Left ventricle myocardium inferior (tissue), 1 donor: Measurements from ENCODE around the gene SRRM1. TPM values are rescaled to one million over a fixed set of nuclear protein-coding genes. Genes with fewer than 3 reads are reported as not detected.
A peak's percentile ranks its signal among the peaks of the same experiment; 100 is the strongest.

ENCODE experiments used
- DNase-seq: peaks from one replicate; pipeline ENCODE4 v3.0.0-alpha.2; 2020
- H3K27ac ChIP-seq: fragments of 200-600 bp; replicated peaks from 2 replicates; pipeline ENCODE4 v1.8.0; 2021
- H3K27me3 ChIP-seq: fragments of 200-600 bp; 2 replicates; pipeline ENCODE4 v1.8.0; 2021; ENCODE audit warnings: low read depth
- H3K36me3 ChIP-seq: fragments of 200-600 bp; 2 replicates; pipeline ENCODE4 v1.8.0; 2021
- H3K4me1 ChIP-seq: fragments of 200-600 bp; 2 replicates; pipeline ENCODE4 v1.8.0; 2021
- H3K4me3 ChIP-seq: fragments of 200-600 bp; 2 replicates; pipeline ENCODE4 v1.8.0; 2021; ENCODE audit warnings: mild to moderate bottlenecking, moderate library complexity
- H3K9me3 ChIP-seq: fragments of 200-600 bp; replicated peaks from 2 replicates; pipeline ENCODE4 v1.8.0; 2021
- intact Hi-C: fragments of 100-400 bp; cut with micrococcal nuclease; formaldehyde crosslinking; loops from one replicate; pipeline ENCODE4 v1.11.0; 2022
- long read RNA-seq: library from polyadenylated mRNA; unstranded; transcript quantifications from one replicate; pipeline ENCODE4 v2.0.0, GENCODE V29; 2021
- total RNA-seq: library from RNA; stranded (reverse); fragmentation: NEBNext Ultra II Directional; extraction: Animal tissue kit (Norgen Biotek cat#: 25700); gene quantifications from one replicate; pipeline ENCODE4 v1.2.1, GENCODE V29; 2021
- TF ChIP-seq, protein P1 (sequence below): fragments of 200-600 bp; IDR thresholded peaks from 2 replicates; pipeline ENCODE4 v1.8.0; 2021; ENCODE audit warnings: antibody characterized with exemption, mild to moderate bottlenecking, borderline replicate concordance
- donor health status: DM: no; HTN: yes; CAD: no; lungs with severe emphysema.

The SRRM1 gene, protein sequence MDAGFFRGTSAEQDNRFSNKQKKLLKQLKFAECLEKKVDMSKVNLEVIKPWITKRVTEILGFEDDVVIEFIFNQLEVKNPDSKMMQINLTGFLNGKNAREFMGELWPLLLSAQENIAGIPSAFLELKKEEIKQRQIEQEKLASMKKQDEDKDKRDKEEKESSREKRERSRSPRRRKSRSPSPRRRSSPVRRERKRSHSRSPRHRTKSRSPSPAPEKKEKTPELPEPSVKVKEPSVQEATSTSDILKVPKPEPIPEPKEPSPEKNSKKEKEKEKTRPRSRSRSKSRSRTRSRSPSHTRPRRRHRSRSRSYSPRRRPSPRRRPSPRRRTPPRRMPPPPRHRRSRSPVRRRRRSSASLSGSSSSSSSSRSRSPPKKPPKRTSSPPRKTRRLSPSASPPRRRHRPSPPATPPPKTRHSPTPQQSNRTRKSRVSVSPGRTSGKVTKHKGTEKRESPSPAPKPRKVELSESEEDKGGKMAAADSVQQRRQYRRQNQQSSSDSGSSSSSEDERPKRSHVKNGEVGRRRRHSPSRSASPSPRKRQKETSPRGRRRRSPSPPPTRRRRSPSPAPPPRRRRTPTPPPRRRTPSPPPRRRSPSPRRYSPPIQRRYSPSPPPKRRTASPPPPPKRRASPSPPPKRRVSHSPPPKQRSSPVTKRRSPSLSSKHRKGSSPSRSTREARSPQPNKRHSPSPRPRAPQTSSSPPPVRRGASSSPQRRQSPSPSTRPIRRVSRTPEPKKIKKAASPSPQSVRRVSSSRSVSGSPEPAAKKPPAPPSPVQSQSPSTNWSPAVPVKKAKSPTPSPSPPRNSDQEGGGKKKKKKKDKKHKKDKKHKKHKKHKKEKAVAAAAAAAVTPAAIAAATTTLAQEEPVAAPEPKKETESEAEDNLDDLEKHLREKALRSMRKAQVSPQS
- total RNA-seq = 60.8 TPM
- long read RNA-seq, full-length matches to known transcripts = 7 of 61 reads
- long read RNA-seq, partial matches to known transcripts = 23 of 61 reads
- long read RNA-seq, other reads (novel, unspliced or antisense) = 31 of 61 reads

DNA sequence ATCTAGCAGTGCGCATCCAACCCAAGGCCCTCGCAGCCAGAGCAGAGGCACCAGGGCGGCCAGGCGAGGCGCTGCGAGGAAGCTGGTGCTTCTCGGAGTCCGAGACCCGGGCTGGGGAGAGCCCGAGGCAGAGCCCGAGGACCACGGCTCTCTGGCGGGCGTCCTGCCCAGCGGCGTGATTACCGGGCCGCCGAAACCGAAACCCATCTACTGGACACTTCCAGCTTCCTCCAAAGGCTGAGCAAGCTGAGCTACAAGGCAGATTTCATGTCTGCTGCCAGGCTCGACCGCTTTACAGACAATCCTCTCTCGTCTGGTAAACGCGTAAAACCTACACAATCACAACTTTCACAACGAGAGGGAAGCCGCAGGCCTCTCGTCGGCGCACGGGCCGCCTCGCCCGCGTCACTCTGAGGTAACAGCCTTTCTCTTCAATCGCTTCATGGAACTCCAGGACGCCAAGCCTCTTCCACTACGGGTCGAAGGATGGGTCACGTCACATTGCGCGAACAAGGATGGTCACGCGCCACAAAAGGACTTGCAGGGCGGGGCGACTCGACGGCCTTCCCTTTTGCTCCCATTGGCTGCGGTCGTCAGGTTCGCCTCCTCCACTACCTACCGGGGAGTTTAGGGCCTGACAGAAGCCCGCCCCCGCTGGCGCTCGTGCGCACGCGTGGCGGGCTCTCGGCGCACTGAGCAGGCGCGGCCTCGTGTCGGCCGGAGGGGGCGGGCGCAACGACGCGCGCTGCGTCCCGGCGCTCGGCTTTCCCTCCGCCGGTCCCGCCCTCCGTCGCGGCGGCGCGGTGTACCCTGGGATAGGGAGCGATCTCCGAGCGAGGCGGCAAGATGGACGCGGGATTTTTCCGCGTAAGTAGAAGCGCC lies at the start of gene SRRM1:
SRRM1 (plus strand) TSS at position 822 of the 882 bp plus-strand sequence; CDS start at position 847, 25 bp downstream.
- TF ChIP-seq, protein P1, sequence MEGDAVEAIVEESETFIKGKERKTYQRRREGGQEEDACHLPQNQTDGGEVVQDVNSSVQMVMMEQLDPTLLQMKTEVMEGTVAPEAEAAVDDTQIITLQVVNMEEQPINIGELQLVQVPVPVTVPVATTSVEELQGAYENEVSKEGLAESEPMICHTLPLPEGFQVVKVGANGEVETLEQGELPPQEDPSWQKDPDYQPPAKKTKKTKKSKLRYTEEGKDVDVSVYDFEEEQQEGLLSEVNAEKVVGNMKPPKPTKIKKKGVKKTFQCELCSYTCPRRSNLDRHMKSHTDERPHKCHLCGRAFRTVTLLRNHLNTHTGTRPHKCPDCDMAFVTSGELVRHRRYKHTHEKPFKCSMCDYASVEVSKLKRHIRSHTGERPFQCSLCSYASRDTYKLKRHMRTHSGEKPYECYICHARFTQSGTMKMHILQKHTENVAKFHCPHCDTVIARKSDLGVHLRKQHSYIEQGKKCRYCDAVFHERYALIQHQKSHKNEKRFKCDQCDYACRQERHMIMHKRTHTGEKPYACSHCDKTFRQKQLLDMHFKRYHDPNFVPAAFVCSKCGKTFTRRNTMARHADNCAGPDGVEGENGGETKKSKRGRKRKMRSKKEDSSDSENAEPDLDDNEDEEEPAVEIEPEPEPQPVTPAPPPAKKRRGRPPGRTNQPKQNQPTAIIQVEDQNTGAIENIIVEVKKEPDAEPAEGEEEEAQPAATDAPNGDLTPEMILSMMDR = no peak
- Histone ChIP-seq H3K27ac (peak within 1 kb of the TSS; percentile 99), H3K4me1 (peaks cover 45% of the 10 kb centered on the region), H3K27me3 (no peaks in the 10 kb centered on the region), H3K4me3 (peak within 1 kb of the TSS; percentile 96), H3K9me3 (no peaks in the 10 kb centered on the region), H3K36me3 (peaks cover 20% of the 10 kb centered on the region)
- DNase-seq = peak; percentile 99
- intact Hi-C loops = no loop called here

DNA sequence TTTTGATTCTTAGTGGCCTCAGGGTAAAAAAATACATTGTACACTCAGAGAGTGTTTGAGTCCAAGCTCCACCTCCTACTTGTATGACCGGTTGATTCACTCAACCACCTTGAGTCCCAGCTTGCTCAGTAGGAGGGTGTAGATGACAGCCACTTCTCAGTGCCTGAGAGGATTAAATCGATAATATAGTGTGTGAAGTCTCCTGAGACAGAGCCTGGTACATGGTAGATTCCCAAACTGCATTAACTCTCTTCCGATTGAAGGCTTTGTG lies 48.8 kb upstream of the SRRM1 start:
- no peak overlapping the region for H3K4me3 ChIP-seq
- peaks cover 34% of the 10 kb centered on the region for H3K27me3 ChIP-seq
- DNase-seq = no peak
- no peaks in the 10 kb centered on the region for H3K36me3 ChIP-seq
- no peaks in the 10 kb centered on the region for H3K4me1 ChIP-seq
- no peak overlapping the region for H3K27ac ChIP-seq
- no peaks in the 10 kb centered on the region for H3K9me3 ChIP-seq
- TF ChIP-seq, protein P1 = no peak
- intact Hi-C loops = no loop called here

DNA sequence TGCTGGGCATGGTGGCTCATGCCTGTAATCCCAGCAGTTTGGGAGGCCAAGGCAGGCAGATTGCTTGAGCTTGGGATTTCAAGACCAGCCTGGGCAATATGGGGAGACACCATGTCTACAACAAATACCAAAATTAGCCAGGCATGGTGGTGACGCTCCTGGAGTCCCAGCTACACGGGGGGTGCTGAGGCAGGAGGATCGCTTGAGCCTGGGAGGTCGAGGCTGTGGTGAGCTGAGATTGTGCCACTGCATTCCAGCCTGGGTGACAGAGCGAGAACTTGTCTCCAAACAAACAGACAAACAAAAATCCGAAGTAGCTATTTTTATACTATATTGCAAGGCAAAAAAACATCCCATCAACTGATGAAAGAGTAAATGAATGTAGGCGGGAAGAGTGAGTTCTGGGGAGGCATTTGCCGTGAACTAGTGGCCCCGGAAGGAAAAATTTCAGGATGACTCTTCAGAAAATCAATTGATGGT lies 46.7 kb upstream of the SRRM1 start:
- Histone ChIP-seq H3K4me1 (no peaks in the 10 kb centered on the region), H3K36me3 (no peaks in the 10 kb centered on the region), H3K27ac (no peak overlapping the region), H3K4me3 (no peak overlapping the region), H3K27me3 (peaks cover 46% of the 10 kb centered on the region), H3K9me3 (no peaks in the 10 kb centered on the region)
- TF ChIP-seq, protein P1 = no peak
- DNase-seq = no peak
- intact Hi-C loops = no loop called here

DNA sequence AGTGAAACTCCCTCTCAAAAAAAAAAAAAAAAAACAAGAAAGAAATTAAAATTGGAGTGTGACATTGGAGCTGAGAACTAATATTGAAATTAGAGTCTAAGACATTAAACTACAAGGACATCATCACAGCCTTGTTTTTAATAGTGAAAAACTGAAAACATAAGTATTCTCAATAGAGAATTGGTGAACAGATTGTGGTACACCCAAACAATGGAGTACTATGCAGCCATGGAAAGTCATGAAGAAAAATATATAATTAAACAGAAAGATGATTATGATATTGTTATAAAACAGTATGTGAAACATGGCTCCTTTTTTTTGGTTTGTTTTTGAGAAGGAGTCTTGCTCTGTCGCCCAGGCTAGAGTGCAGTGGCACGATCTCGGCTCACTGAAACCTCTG lies 43.8 kb upstream of the SRRM1 start:
- no peaks in the 10 kb centered on the region for H3K9me3 ChIP-seq
- no peaks in the 10 kb centered on the region for H3K4me1 ChIP-seq
- no peaks in the 10 kb centered on the region for H3K36me3 ChIP-seq
- DNase-seq = no peak
- no peak overlapping the region for H3K27ac ChIP-seq
- no peak overlapping the region for H3K4me3 ChIP-seq
- intact Hi-C loops = no loop called here
- peaks cover 42% of the 10 kb centered on the region for H3K27me3 ChIP-seq
- TF ChIP-seq, protein P1 = no peak

DNA sequence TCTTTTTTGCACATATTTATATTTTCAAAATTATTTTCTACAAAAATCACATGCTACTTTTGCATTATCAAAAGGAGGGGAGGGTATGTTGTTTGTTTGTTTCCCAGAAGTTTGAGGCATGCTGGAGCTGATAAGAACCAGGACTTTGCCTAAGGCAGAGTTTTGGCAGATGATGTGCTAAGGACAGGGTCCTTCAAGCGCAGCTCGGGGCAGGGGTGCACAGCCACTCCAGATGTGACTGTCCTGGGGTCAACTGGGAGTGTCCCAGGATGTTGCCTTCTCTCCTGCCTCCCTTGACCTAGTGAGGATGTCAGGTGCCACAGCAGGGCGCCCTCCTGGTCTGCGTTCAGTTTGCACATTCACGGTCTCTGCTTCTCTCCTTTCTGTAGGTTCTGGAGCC lies 42.6 kb upstream of the SRRM1 start:
- Histone ChIP-seq H3K9me3 (no peaks in the 10 kb centered on the region), H3K36me3 (no peaks in the 10 kb centered on the region), H3K27ac (no peak overlapping the region), H3K27me3 (peaks cover 33% of the 10 kb centered on the region), H3K4me1 (no peaks in the 10 kb centered on the region), H3K4me3 (no peak overlapping the region)
- TF ChIP-seq, protein P1 = no peak
- no peak for DNase-seq
- intact Hi-C loops = no loop called here
